CD4-positive, alpha-beta T cell treated with Interleukin-15 for 1 hour (primary cell): ENCODE measurements around the gene AP4S1.

Experiments
- DNase-seq: peaks from one replicate; pipeline ENCODE4 v3.0.0-alpha.2; 2020

Gene AP4S1

GRCh38 chr14:31139301-31139847, 113.9 kb downstream of the AP4S1 start:
- DNase-seq = no peak

- no peak for DNase-seq
Measured at GRCh38 chr14:31142455-31143087, 117.1 kb downstream of the AP4S1 start.
